ENCODE measurements around the gene DHPS. TPM values are rescaled to one million over a fixed set of nuclear protein-coding genes. Genes with fewer than 3 reads are reported as not detected.

Gene DHPS
- total RNA-seq, 1 experiment from 2014 or later = 70.6 TPM

Other genes with a start within 250 kb of the DHPS start
- gene ZNF443, start 240.9 kb downstream of the DHPS start, total RNA-seq (2014; rRNA removed; shearing (Covaris generic)) = 4.9 and 6.3 TPM in 2 replicates
- gene ZNF709, start 197.1 kb downstream of the DHPS start, total RNA-seq (2014; rRNA removed; shearing (Covaris generic)) = 6.2 and 7.6 TPM in 2 replicates
- gene ZNF564, start 130.4 kb downstream of the DHPS start, total RNA-seq (2014; rRNA removed; shearing (Covaris generic)) = 6.4 TPM in 2 replicates
- 3.9 and 4.8 TPM in 2 replicates for gene ZNF490, start 71.1 kb downstream of the DHPS start, total RNA-seq (2014; rRNA removed; shearing (Covaris generic))
- gene ZNF791, start 71.0 kb downstream of the DHPS start, total RNA-seq (2014; rRNA removed; shearing (Covaris generic)) = 3.8 and 9.2 TPM in 2 replicates
- gene MAN2B1, start 15.1 kb downstream of the DHPS start, total RNA-seq (2014; rRNA removed; shearing (Covaris generic)) = 30.0 and 58.1 TPM in 2 replicates
- 10.9 and 17.9 TPM in 2 replicates for gene WDR83, start 15.1 kb downstream of the DHPS start, total RNA-seq (2014; rRNA removed; shearing (Covaris generic))
- gene GNG14, start 6.1 kb upstream of the DHPS start, total RNA-seq (2014; rRNA removed; shearing (Covaris generic)) = not detected in 2 replicates
- gene FBXW9, start 14.8 kb upstream of the DHPS start, total RNA-seq (2014; rRNA removed; shearing (Covaris generic)) = 39.2 and 41.6 TPM in 2 replicates
- gene TNPO2, start 42.1 kb upstream of the DHPS start, total RNA-seq (2014; rRNA removed; shearing (Covaris generic)) = 43.9 and 63.1 TPM in 2 replicates
- 621 and 678 TPM in 2 replicates for gene TRIR, start 52.8 kb upstream of the DHPS start, total RNA-seq (2014; rRNA removed; shearing (Covaris generic))
- 232 and 263 TPM in 2 replicates for gene GET3, start 55.6 kb upstream of the DHPS start, total RNA-seq (2014; rRNA removed; shearing (Covaris generic))
- gene BEST2, start 69.9 kb upstream of the DHPS start, total RNA-seq (2014; rRNA removed; shearing (Covaris generic)) = not detected in 2 replicates
- gene HOOK2, start 93.7 kb upstream of the DHPS start, total RNA-seq (2014; rRNA removed; shearing (Covaris generic)) = 19.4 and 20.2 TPM in 2 replicates
- gene JUNB, start 109.6 kb upstream of the DHPS start, total RNA-seq (2014; rRNA removed; shearing (Covaris generic)) = 28.3 and 35.9 TPM in 2 replicates
- gene PRDX2, start 119.9 kb upstream of the DHPS start, total RNA-seq (2014; rRNA removed; shearing (Covaris generic)) = 290 and 300 TPM in 2 replicates
- gene THSD8, start 120.2 kb upstream of the DHPS start, total RNA-seq (2014; rRNA removed; shearing (Covaris generic)) = not detected in 2 replicates
- 69.1 and 124 TPM in 2 replicates for gene RNASEH2A, start 124.7 kb upstream of the DHPS start, total RNA-seq (2014; rRNA removed; shearing (Covaris generic))
- gene RTBDN, start 152.7 kb upstream of the DHPS start, total RNA-seq (2014; rRNA removed; shearing (Covaris generic)) = 5.7 and 8.0 TPM in 2 replicates
- 20.4 and 22.6 TPM in 2 replicates for gene MAST1, start 156.6 kb upstream of the DHPS start, total RNA-seq (2014; rRNA removed; shearing (Covaris generic))
- gene DNASE2, start 199.6 kb upstream of the DHPS start, total RNA-seq (2014; rRNA removed; shearing (Covaris generic)) = 68.1 and 68.4 TPM in 2 replicates
- gene KLF1, start 205.3 kb upstream of the DHPS start, total RNA-seq (2014; rRNA removed; shearing (Covaris generic)) = not detected in 2 replicates
- gene GCDH, start 209.3 kb upstream of the DHPS start, total RNA-seq (2014; rRNA removed; shearing (Covaris generic)) = 90.3 and 125 TPM in 2 replicates
- gene SYCE2, start 237.4 kb upstream of the DHPS start, total RNA-seq (2014; rRNA removed; shearing (Covaris generic)) = 0.17 and 0.31 TPM in 2 replicates